HFFc6 (cell line): Measurements from ENCODE around the gene ARX. TPM values are rescaled to one million over a fixed set of nuclear protein-coding genes. Genes with fewer than 3 reads are reported as not detected.

Source experiments
- DNase-seq: peaks from one replicate; pipeline ENCODE4 v3.0.0-alpha.2; 2018
- H3K27ac Mint-ChIP-seq: 2 replicates; pipeline ENCODE4 v1.8.0; 2020; ENCODE audit warnings: mild to moderate bottlenecking, mixed read lengths
- H3K27me3 Mint-ChIP-seq: 2 replicates; pipeline ENCODE4 v1.8.0; 2021; ENCODE audit warnings: mild to moderate bottlenecking, moderate library complexity, mixed read lengths; ENCODE audit not compliant: insufficient read depth
- H3K36me3 Mint-ChIP-seq: 2 replicates; pipeline ENCODE4 v1.8.0; 2021; ENCODE audit warnings: low read depth, mixed read lengths
- H3K4me1 Mint-ChIP-seq: 2 replicates; pipeline ENCODE4 v1.8.0; 2020; ENCODE audit warnings: low read depth, mixed read lengths
- H3K4me3 Mint-ChIP-seq: 2 replicates; pipeline ENCODE4 v1.8.0; 2020; ENCODE audit warnings: mild to moderate bottlenecking, moderate library complexity, mixed read lengths
- H3K9me3 Mint-ChIP-seq: 2 replicates; pipeline ENCODE4 v1.8.0; 2020; ENCODE audit warnings: mild to moderate bottlenecking, mixed read lengths
- CTCF ChIP-seq: fragments of 200-600 bp; sonication (generic); IDR thresholded peaks from 2 replicates; pipeline ENCODE4 v1.5.0; 2021; ENCODE audit warnings: antibody characterized with exemption, mild to moderate bottlenecking
- total RNA-seq, 6 experiments: library from RNA; stranded (reverse); fragmentation: NEBNext Ultra II Directional; extraction: Animal tissue kit (Norgen Biotek cat#: 25700); gene quantifications; 2 replicates in 1 of 6; 3 replicates in 5 of 6; pipeline ENCODE4 v1.2.3, GENCODE V29; 2021

ARX gene
- total RNA-seq, 6 experiments from 2014 or later: not detected

GRCh38 chrX:24990535-24990934 is 25.2 kb downstream of the ARX start:
- Mint-ChIP-seq H3K9me3 (no peaks in the 10 kb centered on the region), H3K27me3 (peaks cover 2% of the 10 kb centered on the region; the same call in 1 of the 2 replicates), H3K36me3 (no peaks in the 10 kb centered on the region)

GRCh38 chrX:24988314-24988713 is 27.5 kb downstream of the ARX start:
- no peak for DNase-seq
- H3K27me3 Mint-ChIP-seq: peaks cover 2% of the 10 kb centered on the region; the same call in 1 of the 2 replicates
- no peak overlapping the region for H3K4me3 Mint-ChIP-seq
- no peak overlapping the region for H3K27ac Mint-ChIP-seq
- no peaks in the 10 kb centered on the region for H3K36me3 Mint-ChIP-seq
- no peaks in the 10 kb centered on the region for H3K4me1 Mint-ChIP-seq
- TF ChIP-seq CTCF: no peak
- no peaks in the 10 kb centered on the region for H3K9me3 Mint-ChIP-seq

More at GRCh38 chrX:24990535-24990934, 25.2 kb downstream of the ARX start:
- Mint-ChIP-seq H3K4me3 (no peak overlapping the region), H3K27ac (no peak overlapping the region), H3K4me1 (no peaks in the 10 kb centered on the region)
- no peak for TF ChIP-seq CTCF
- no peak for DNase-seq

- Mint-ChIP-seq H3K27me3 (peaks cover 2% of the 10 kb centered on the region; the same call in 1 of the 2 replicates), H3K9me3 (no peaks in the 10 kb centered on the region), H3K4me1 (no peaks in the 10 kb centered on the region), H3K27ac (no peak overlapping the region), H3K4me3 (no peak overlapping the region), H3K36me3 (no peaks in the 10 kb centered on the region)
- no peak for DNase-seq
- no peak for TF ChIP-seq CTCF
Observed at GRCh38 chrX:24987731-24988130, 28.0 kb downstream of the ARX start.

- H3K36me3 Mint-ChIP-seq: no peaks in the 10 kb centered on the region
- TF ChIP-seq CTCF: no peak
- H3K9me3 Mint-ChIP-seq: no peaks in the 10 kb centered on the region
- H3K4me1 Mint-ChIP-seq: peaks cover 8% of the 10 kb centered on the region; the same call in 1 of the 2 replicates
- DNase-seq: no peak
- H3K4me3 Mint-ChIP-seq: no peak overlapping the region
- H3K27me3 Mint-ChIP-seq: no peaks in the 10 kb centered on the region; the same call in 1 of the 2 replicates
- H3K27ac Mint-ChIP-seq: no peak overlapping the region
Observed at GRCh38 chrX:24985120-24985519, 30.6 kb downstream of the ARX start.

GRCh38 chrX:24983931-24984330 is 31.8 kb downstream of the ARX start:
- Mint-ChIP-seq H3K36me3 (no peaks in the 10 kb centered on the region), H3K4me3 (no peak overlapping the region), H3K27ac (no peak overlapping the region), H3K9me3 (no peaks in the 10 kb centered on the region), H3K4me1 (peaks cover 8% of the 10 kb centered on the region; the same call in 1 of the 2 replicates), H3K27me3 (no peaks in the 10 kb centered on the region; the same call in 1 of the 2 replicates)
- no peak for TF ChIP-seq CTCF
- no peak for DNase-seq
